D721Med (cell line): ENCODE measurements around the gene PLPPR2.

Experiments
- DNase-seq: peaks from one replicate; pipeline ENCODE4 v3.0.0; 2011; ENCODE audit warnings: low spot score; ENCODE audit not compliant: insufficient read length
- FAIRE-seq: peaks from 2 replicates; lab custom pipeline; 2011; peaks lifted over from hg19 to GRCh38; lab: Jason Lieb, UNC
- CTCF ChIP-seq: IDR thresholded peaks from 2 replicates; pipeline ENCODE4 v1.5.1; 2012; ENCODE audit warnings: mild to moderate bottlenecking, control low read depth; ENCODE audit not compliant: insufficient read depth; ENCODE audit errors: missing control alignments

PLPPR2 gene

DNA sequence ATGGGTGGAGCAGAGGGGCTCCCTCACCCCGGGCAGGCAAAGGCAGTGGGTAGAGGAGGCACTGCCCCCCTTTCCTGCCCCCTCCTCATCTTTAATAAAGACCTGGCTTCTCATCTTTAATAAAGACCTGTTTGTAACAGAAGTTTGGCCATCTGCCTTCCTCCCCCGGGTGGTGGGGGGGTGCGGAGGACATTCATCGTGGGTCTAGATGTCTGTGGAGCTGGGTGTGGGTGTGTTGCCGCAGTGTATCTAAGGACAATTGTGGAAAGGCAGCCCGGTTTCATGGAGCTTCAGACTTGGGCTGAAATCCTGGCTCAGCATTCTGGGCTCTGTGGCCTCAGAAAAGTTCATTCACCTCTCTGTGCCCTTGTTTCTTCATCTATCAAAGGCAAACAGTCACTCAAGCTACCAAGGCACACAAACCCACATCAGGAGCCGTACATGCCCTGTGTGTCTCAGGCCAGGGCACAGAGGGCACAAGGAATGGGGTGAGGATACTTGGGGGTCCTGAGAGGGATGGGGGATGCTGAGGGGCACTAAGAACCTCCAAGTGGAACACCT, 10.4 kb downstream of the PLPPR2 start:
- TF ChIP-seq CTCF: no peak
- FAIRE-seq: no peak
- no peak for DNase-seq

DNA sequence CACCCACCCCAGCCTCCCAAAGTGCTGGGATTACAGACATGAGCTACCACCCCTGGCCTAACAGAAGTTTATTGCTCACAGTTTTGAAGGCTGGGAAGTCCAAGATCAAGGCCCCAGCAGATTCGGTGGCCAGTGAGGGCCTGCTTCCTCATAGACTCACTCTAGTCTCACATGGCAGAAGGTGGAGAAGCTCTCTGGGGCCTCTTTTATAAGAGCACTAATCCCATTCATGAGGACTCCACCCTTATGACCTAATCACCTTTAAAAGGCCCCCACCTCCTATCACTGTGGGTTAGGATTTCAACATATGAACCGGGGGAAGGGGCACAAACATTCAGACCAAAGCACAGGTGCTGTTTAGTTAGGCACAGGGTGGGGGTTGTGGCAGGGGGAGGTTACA, 12.3 kb downstream of the PLPPR2 start:
- TF ChIP-seq CTCF: no peak
- DNase-seq (no peak), FAIRE-seq (no peak)

DNA sequence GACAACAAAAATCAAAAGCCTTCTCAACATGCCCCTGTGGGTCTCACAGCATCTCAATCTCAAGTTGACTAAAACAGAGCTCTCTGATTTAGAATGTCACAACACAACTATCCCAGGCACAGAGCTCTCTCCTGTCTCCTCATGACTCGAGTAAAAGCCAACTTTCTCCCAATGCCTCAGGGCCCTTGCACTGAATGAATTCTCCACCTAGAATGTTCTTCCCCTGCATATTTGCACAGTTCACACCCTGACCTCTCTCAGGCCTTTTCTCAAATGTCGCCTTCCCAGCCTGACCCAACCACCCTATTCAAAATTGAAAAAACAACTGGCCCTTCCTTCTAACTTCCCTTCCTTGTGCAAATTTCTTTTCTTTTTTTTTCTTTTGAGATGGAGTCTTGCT, 15.5 kb downstream of the PLPPR2 start:
- DNase-seq: no peak
- no peak for TF ChIP-seq CTCF
- FAIRE-seq: no peak

- TF ChIP-seq CTCF: no peak
- no peak for FAIRE-seq
- DNase-seq: peak; percentile 59
Observed at GRCh38 chr19:11373166-11373884, 18.1 kb downstream of the PLPPR2 start.

- TF ChIP-seq CTCF: no peak
- FAIRE-seq: no peak
- DNase-seq: no peak
Observed at GRCh38 chr19:11373885-11374432, 18.7 kb downstream of the PLPPR2 start.

GRCh38 chr19:11374433-11375142, 19.4 kb downstream of the PLPPR2 start, which contains the start of gene SWSAP1:
TSS of gene SWSAP1 (plus strand) at chr19:11374666. CDS start at chr19:11374681, 15 bp downstream.
- no peak for TF ChIP-seq CTCF
- peak; percentile 98 for DNase-seq
- FAIRE-seq: no peak
